Memory B cell (primary cell): Measurements from ENCODE around the gene GORASP1.

ENCODE experiments used
- ATAC-seq: fragments of 150-1000 bp; cut with Tn5 transposase; 2 replicates; pipeline ENCODE4 v1.10.0; 2021; ENCODE audit warnings: low read depth, mild to moderate bottlenecking, moderate library complexity
- DNase-seq, 2 donors: peaks; one replicate each; pipeline ENCODE4 v3.0.0; 2022; ENCODE audit warnings: low spot score in 2 of 2
- H3K27ac Mint-ChIP-seq: one replicate; pipeline ENCODE4 v1.8.0; 2022; ENCODE audit warnings: mild to moderate bottlenecking, moderate library complexity, mixed read lengths
- H3K27me3 Mint-ChIP-seq: one replicate; pipeline ENCODE4 v1.8.0; 2022; ENCODE audit warnings: mixed read lengths
- H3K36me3 Mint-ChIP-seq: one replicate; pipeline ENCODE4 v1.8.0; 2022; ENCODE audit warnings: mild to moderate bottlenecking, mixed read lengths
- H3K4me1 Mint-ChIP-seq: one replicate; pipeline ENCODE4 v1.8.0; 2022; ENCODE audit warnings: mixed read lengths
- H3K4me3 Mint-ChIP-seq: one replicate; pipeline ENCODE4 v1.8.0; 2022; ENCODE audit warnings: mild to moderate bottlenecking, moderate library complexity, mixed read lengths
- H3K9me3 Mint-ChIP-seq: one replicate; pipeline ENCODE4 v1.8.0; 2022; ENCODE audit warnings: mixed read lengths

The GORASP1 gene

DNA sequence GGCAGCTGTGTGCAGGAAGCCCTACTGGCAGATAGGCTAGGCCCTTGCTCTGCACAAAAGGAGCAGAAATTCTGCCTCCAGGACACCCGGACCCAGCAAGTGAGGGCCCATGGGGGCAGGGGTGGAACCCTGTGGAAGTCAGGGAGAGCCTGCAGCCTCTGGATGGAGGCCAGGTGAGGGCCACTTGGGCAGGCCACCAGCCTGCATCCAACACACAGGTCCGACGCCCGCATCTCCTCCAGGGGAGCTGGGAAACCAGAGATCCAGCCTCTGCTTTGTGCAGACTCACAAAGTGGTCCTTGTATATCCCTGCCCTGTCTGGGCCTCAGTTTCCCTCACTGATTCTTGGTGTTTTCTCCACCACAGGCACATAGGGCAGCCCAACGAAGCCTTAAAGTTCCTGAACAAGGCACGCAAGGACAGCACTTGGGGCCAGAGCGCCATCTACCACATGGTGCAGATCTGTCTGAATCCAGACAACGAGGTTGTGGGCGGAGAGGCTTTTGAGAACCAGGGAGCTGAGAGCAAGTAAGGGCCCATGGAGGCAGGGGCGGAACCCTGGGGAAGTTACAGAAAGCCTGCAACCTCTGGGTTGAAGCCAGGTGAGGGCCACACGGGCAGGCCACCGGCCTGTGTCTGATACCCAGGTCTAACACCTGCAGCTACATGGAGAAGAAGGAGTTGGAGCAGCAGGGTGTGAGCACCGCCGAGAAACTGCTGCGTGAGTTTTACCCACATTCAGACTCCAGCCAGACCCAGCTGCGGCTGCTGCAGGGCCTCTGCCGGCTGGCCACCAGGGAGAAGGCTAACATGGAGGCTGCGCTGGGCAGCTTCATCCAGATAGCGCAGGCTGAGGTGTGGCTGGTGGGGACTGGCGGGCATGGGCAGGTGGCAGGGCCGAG is 29.4 kb upstream of the GORASP1 start:
- no peak for ATAC-seq
- H3K27ac Mint-ChIP-seq = peak overlapping the region; percentile 67
- H3K4me1 Mint-ChIP-seq = peaks cover 19% of the 10 kb centered on the region

DNA sequence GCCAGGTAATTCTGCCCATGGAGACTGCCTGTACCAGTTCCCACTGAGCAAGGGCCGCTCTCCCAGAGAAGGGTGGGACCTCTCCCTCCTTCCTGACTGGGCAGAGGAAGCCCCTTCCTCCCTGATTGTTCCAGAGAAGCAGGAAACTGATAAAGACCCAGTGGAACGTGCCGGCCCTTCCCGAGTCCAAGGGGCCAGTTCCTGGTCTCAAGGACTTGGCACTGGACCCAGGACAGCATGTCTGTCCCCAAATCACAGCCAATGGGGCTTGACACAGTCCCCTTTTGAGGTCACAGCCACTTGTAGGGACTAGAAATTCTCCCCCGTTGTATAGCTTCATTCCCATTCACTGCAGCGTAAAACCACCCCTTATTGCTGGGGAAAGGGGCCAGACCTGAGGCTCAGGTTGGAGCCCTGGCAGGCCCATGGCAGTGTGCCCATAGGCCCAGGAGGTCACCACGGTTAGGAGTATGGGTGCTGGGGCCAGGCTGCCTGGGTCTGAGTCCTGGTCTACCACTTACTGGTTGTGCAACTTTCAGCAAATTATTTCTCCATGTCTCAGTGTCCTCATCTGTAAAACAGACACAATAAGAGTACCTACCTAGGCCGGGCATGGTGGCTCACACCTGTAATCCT is 27.9 kb upstream of the GORASP1 start:
- H3K27ac Mint-ChIP-seq = no peak overlapping the region

More for the DNA sequence above, 29.4 kb upstream of the GORASP1 start:
- Mint-ChIP-seq H3K4me3 (no peak overlapping the region), H3K27me3 (no peaks in the 10 kb centered on the region), H3K9me3 (no peaks in the 10 kb centered on the region), H3K36me3 (peaks cover 19% of the 10 kb centered on the region)
- DNase-seq = no peak

DNA sequence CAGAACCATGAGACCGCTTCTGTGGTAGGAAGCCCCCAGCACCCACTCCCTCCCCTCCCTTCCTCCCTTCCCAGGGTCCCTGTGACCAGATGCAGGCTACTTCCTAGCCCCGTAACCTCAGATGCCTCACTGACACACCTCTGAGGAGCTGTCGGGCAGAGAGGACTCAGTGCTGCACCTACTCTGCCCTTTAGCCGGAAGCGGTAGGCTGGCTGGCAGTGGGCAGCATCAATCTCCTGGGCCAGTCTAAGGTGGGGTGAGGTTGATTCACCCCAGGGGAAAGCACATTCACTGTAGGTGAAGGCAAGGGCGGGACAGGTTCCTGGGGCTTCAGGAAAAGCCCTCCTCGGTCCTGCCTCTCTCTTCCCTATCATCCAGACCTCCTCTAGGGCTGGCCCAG is 26.9 kb upstream of the GORASP1 start:
- Mint-ChIP-seq H3K4me3 (no peak overlapping the region), H3K27me3 (no peaks in the 10 kb centered on the region), H3K36me3 (peaks cover 29% of the 10 kb centered on the region), H3K9me3 (no peaks in the 10 kb centered on the region), H3K27ac (no peak overlapping the region), H3K4me1 (peaks cover 9% of the 10 kb centered on the region)
- DNase-seq (no peak), ATAC-seq (no peak)

More for the DNA sequence above, 27.9 kb upstream of the GORASP1 start:
- no peaks in the 10 kb centered on the region for H3K27me3 Mint-ChIP-seq
- H3K9me3 Mint-ChIP-seq = no peaks in the 10 kb centered on the region
- ATAC-seq (no peak), DNase-seq (no peak)
- peaks cover 22% of the 10 kb centered on the region for H3K36me3 Mint-ChIP-seq
- peaks cover 6% of the 10 kb centered on the region for H3K4me1 Mint-ChIP-seq
- no peak overlapping the region for H3K4me3 Mint-ChIP-seq

DNA sequence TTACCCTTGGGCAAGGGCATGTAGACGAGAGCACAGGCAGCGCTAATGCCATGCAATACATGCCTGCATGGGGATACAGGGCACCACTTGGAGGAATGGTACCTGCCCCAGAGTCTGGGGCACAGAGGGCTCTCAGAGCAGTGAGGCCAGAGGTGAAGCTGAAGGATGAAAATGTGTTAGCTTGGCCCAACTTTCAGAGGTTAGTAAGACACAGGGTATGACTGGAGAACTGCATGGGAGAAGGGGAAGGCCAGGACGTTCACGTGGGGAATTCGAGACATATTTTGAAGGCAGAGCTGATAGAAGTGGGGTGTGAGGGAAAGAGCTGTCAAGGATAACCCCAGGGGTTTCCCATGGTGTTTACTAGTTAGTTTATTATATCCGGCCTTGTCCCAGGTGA is 26.4 kb upstream of the GORASP1 start:
- DNase-seq (no peak), ATAC-seq (no peak)
- Mint-ChIP-seq H3K4me1 (peaks cover 9% of the 10 kb centered on the region), H3K27ac (no peak overlapping the region), H3K36me3 (peaks cover 29% of the 10 kb centered on the region), H3K27me3 (no peaks in the 10 kb centered on the region), H3K9me3 (no peaks in the 10 kb centered on the region), H3K4me3 (no peak overlapping the region)

DNA sequence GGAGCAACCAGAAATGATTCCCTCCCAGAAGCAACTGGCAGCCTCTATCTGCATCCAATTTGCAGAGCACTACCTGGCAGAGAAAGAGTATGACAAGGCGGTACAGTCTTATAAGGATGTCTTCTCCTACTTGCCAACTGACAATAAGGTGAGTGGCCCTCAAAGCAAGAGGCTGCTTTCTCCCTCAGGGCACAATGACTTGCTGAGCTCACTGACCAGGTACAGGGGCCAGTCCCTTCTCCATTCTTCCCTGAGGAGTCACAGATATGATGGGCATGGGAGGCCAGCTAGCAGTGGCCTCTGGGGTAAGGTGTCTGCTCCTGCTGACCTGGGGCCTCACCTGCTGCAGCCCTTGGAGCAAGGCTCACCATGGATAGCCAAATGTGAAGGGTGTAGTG is 25.7 kb upstream of the GORASP1 start:
- Mint-ChIP-seq H3K36me3 (peaks cover 29% of the 10 kb centered on the region), H3K9me3 (no peaks in the 10 kb centered on the region), H3K4me3 (no peak overlapping the region), H3K4me1 (peaks cover 14% of the 10 kb centered on the region), H3K27ac (no peak overlapping the region), H3K27me3 (no peaks in the 10 kb centered on the region)
- ATAC-seq (no peak), DNase-seq (no peak)

DNA sequence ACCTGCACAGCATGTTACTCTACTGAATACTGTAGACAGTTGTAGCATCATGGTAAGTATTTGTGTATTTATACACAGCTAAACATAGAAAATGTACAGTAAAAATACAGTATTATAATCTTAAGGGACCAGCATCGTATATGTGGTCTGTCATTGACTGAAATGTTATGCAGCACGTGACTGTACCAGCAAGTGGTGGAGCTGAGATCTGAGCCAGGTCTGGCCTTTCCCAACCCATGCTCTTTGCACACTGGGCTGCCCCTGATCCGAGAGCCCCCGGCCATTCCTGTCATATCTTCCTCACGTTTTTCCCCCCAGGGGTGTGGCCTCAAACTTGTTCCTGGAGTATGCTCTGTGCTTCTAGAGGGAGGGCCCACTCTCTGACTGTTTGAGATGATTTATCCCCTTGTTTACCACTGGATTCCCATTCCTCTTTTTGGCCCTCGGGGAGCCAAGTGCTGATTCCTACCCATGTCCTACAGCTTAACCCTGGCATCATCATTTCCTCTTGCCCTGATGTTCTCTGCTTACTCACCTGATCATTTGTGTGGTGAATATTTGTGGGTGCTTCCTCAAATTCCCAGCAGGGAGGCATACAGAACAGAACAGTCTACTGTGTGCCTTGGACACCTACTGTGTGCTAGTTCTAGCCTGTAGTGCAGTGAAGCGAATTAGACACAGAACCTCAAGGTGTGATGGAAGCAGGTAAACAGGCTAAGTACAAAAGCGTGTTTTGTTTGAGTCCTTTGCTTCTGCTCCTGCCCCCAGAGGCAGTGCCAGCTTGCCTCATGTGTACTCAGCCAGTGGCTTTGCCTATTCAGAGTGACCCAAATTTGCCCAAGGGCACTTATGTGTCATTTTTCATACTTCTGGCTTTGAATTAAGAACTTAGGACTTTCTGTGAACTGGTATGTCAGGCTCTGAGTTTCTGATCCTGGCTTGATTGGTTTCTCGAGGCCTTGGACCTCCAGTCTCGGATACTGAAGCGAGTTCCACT is 25.0 kb upstream of the GORASP1 start:
- peaks cover 24% of the 10 kb centered on the region for H3K36me3 Mint-ChIP-seq
- ATAC-seq = no peak
- peak overlapping the region; percentile 6 for H3K27ac Mint-ChIP-seq

DNA sequence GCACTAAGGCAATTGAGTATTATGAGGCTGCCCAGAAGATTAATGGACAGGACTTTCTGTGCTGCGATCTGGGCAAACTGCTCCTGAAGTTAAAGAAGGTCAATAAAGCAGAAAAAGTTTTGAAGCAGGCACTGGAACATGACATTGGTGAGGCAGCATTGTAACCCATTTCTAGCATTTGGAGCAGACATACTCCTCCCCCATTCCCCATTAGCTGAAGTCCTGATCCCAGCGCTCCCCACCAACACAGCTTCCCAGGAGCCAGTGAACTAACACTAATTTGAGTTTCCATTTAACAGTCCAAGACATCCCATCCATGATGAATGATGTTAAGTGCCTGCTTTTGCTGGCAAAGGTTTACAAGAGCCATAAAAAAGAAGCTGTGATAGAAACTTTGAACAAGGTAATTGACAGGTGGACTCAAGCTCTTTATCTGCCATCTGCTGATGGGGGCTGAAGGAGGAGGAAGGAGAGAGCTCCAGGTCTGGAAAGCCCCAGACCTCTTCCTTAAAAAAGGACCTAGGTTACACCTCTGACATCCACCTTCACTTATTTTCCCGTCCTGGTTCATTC is 23.4 kb upstream of the GORASP1 start:
- DNase-seq (no peak), ATAC-seq (no peak)
- Mint-ChIP-seq H3K36me3 (peaks cover 23% of the 10 kb centered on the region), H3K4me3 (no peak overlapping the region), H3K9me3 (no peaks in the 10 kb centered on the region), H3K27me3 (no peaks in the 10 kb centered on the region), H3K27ac (no peak overlapping the region), H3K4me1 (peaks cover 30% of the 10 kb centered on the region)

More for the DNA sequence above, 25.0 kb upstream of the GORASP1 start:
- Mint-ChIP-seq H3K4me3 (no peak overlapping the region), H3K9me3 (no peaks in the 10 kb centered on the region), H3K27me3 (no peaks in the 10 kb centered on the region), H3K4me1 (peaks cover 18% of the 10 kb centered on the region)
- no peak for DNase-seq

DNA sequence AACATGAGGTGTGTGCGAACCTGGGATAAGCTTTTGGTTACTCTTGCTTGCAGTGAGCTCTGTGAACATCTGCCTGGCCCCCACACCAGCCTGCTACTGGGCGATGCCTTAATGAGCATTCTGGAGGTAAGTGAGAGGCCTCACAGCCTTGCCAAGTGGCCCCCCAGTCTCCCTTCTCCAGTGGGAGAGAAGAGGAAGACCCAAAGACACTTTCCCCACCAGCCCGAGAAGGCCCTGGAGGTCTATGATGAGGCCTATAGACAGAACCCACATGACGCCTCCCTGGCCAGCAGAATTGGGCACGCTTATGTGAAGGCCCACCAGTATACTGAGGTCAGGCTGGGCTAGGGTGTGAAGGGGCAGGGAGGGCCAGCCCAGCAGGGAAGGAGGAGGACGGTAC is 22.6 kb upstream of the GORASP1 start:
- peaks cover 30% of the 10 kb centered on the region for H3K4me1 Mint-ChIP-seq
- no peaks in the 10 kb centered on the region for H3K27me3 Mint-ChIP-seq
- ATAC-seq (no peak), DNase-seq (no peak)
- no peaks in the 10 kb centered on the region for H3K9me3 Mint-ChIP-seq
- H3K27ac Mint-ChIP-seq = no peak overlapping the region
- no peak overlapping the region for H3K4me3 Mint-ChIP-seq
- H3K36me3 Mint-ChIP-seq = peaks cover 21% of the 10 kb centered on the region

DNA sequence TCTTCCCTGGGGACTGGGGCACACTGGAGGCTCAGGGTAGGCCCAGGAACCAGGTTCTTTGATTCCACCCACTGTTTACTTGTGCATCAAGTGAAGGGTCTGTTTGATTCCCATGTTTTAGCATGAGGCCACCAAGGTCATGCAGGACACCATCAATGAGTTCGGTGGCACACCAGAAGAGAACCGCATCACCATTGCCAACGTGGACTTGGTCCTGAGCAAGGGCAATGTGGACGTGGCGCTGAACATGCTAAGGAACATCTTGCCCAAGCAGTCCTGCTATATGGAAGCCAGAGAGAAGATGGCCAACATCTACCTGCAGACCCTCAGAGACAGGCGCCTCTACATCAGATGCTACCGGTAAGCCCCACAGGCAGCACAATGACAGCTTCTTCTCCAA is 21.5 kb upstream of the GORASP1 start:
- H3K9me3 Mint-ChIP-seq = no peaks in the 10 kb centered on the region
- no peak for DNase-seq
- no peak overlapping the region for H3K27ac Mint-ChIP-seq
- H3K27me3 Mint-ChIP-seq = no peaks in the 10 kb centered on the region
- no peak overlapping the region for H3K4me3 Mint-ChIP-seq
- H3K36me3 Mint-ChIP-seq = peaks cover 21% of the 10 kb centered on the region
- peaks cover 30% of the 10 kb centered on the region for H3K4me1 Mint-ChIP-seq
- no peak for ATAC-seq

DNA sequence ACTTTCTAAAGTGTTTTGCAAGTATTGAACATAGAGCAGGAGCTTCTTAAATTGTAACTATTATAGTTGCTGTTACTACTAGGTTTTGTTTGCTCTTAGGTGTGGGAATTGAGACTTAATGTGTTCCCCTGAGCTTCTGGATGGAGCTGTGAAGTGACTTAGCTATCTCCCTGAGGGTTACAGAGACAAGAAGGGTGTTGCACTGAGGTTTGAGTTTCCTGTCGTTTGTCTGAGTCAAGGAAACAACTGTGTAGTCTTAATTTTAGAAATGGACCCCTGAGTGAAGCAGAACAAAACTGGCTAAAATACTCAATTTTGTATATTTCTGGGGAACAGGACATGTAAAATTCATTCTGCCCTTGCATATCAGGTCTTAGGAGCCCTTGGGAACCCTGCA is 20.5 kb upstream of the GORASP1 start:
- H3K9me3 Mint-ChIP-seq = no peaks in the 10 kb centered on the region
- no peak for DNase-seq
- peak overlapping the region; percentile 7 for H3K4me3 Mint-ChIP-seq
- H3K27me3 Mint-ChIP-seq = no peaks in the 10 kb centered on the region
- peaks cover 17% of the 10 kb centered on the region for H3K36me3 Mint-ChIP-seq
- peak overlapping the region; percentile 62 for H3K27ac Mint-ChIP-seq
- H3K4me1 Mint-ChIP-seq = peaks cover 38% of the 10 kb centered on the region
- no peak for ATAC-seq

DNA sequence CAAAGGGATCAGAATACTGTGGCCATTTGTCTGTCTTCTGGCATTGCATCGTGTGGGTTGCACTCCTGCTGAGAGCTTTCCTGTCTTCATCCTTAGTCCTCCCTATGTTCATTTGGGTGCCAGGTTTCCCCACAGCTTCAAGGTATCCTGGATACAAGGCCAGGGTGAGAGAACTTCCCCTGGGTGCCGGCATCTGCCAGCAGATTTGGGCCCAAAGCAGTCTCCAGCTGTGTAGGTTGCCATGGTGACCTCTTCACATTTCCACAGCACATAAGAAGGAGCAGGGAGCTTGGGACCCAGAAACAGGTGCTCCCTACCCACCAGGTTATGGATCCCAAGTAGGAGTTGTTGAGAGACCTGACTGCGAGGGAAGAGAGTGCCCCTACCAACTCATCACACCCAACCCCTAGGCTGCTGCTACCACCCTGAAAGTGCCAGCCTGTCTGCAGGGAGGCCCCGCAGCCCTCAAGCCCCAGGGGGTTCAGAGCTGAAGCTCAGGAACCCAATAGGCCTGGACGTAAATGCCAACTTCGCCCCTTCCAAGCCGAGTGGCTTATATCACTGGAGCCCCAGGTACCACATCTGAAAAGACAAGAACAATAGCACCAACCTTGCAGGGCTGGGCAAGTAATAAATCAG is 20.0 kb upstream of the GORASP1 start:
- no peak for ATAC-seq
- no peak for DNase-seq
- Mint-ChIP-seq H3K27me3 (no peaks in the 10 kb centered on the region), H3K9me3 (no peaks in the 10 kb centered on the region), H3K36me3 (peaks cover 19% of the 10 kb centered on the region), H3K27ac (peak overlapping the region; percentile 62), H3K4me1 (peaks cover 42% of the 10 kb centered on the region), H3K4me3 (peak overlapping the region; percentile 7)

DNA sequence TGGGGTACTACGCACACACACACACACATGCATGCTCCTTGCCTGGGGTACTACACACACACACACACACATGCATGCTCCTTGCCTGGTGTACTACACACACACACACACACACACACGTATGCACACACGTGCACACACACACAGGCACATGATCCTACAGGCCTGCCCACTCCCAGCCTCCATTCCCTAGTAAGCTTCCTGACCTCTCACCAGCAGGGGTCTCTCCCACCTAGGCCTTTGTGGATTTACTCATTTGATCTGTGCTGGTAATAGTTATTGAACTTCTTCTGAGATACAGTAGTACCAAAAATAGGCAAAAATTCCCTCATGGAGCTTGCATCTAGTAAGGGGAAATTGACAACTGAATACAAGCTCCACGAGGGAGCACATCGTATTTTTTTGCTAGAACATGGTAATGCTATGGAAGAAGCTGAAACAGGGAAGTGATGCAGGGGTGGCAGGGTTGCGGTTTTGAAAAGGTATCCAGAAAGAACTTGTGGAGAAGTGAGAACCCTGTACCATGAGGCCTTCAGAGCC is 19.2 kb upstream of the GORASP1 start:
- DNase-seq = no peak
- Mint-ChIP-seq H3K4me1 (peaks cover 49% of the 10 kb centered on the region), H3K9me3 (no peaks in the 10 kb centered on the region), H3K27me3 (no peaks in the 10 kb centered on the region), H3K4me3 (no peak overlapping the region), H3K36me3 (peaks cover 16% of the 10 kb centered on the region), H3K27ac (peak overlapping the region; percentile 64)
- peak; percentile 69 for ATAC-seq
